ENCODE data around the gene NF2.

GRCh38 chr22:29631725-29632124, 28.3 kb downstream of the NF2 start:
- TF ChIP-seq CTCF (IDR thresholded peaks at IDR 0.05) (no peak), POLR2A (IDR thresholded peaks at IDR 0.05) (no peak)
